HepG2 (cell line): ENCODE results near the gene MEIS1. TPM values are rescaled to one million over a fixed set of nuclear protein-coding genes. Genes with fewer than 3 reads are reported as not detected.

Experiments used
- ATAC-seq: fragments of 200-7000 bp; cut with Tn5 transposase; 3 replicates; pipeline ENCODE4 v1.9.1; 2020; ENCODE audit warnings: mild to moderate bottlenecking, moderate library complexity
- BruUV-seq: library from RNA; stranded (reverse); fragments of 400-500 nt; replicated peaks from 2 replicates; lab custom pipeline; 2021; lab: Mats Ljungman, UMichigan
- CTCF ChIA-PET: fragments of 300-600 bp; formaldehyde crosslinking; extraction: SDS; loops from one replicate; lab custom pipeline; 2021; ENCODE audit warnings: low total read pairs, inconsistent platforms, low intra/inter-chr PET ratio; lab: Yijun Ruan, JAX
- POLR2A ChIA-PET: fragments of 350-600 bp; sonication (Branson Sonifier 250); formaldehyde crosslinking; loops from one replicate; lab custom pipeline; 2020; ENCODE audit warnings: antibody characterized with exemption, inconsistent platforms; lab: Yijun Ruan, JAX
- DNase-seq: peaks from one replicate; pipeline ENCODE4 v3.0.0-alpha.2; 2015; ENCODE audit warnings: low spot score
- FAIRE-seq: peaks from 3 replicates; lab custom pipeline; 2011; peaks lifted over from hg19 to GRCh38; lab: Jason Lieb, UNC
- H2AFZ ChIP-seq: one replicate; pipeline ENCODE4 v1.6.1; 2011; ENCODE audit warnings: low read length, inconsistent platforms
- H3K27ac ChIP-seq: fragments of 300-600 bp; 3 replicates; pipeline ENCODE4 v1.8.0; 2011; ENCODE audit warnings: mixed run types, mild to moderate bottlenecking, mixed read lengths, low read length, inconsistent platforms; ENCODE audit not compliant: insufficient read depth; ENCODE audit errors: extremely low read length
- H3K27me3 ChIP-seq, 2 experiments: fragments of 200-600 bp in 1 of 2; 2 replicates in 1 of 2; 3 replicates in 1 of 2; pipeline versions ENCODE4 v1.6.0 to v1.8.0; 2011; ENCODE audit warnings: low read length in 2 of 2, mild to moderate bottlenecking in 2 of 2, moderate library complexity in 2 of 2, inconsistent platforms in 1 of 2; ENCODE audit not compliant: insufficient read depth in 2 of 2, control insufficient read depth in 1 of 2
- H3K36me3 ChIP-seq, 2 experiments: fragments of 200-600 bp in 1 of 2; replicated peaks in 1 of 2; 2 replicates in 1 of 2; 3 replicates in 1 of 2; pipeline versions ENCODE4 v1.5.1 to v1.8.0; 2011; ENCODE audit warnings: low read length in 2 of 2, inconsistent platforms in 1 of 2; ENCODE audit not compliant: insufficient read depth in 2 of 2, control insufficient read depth in 1 of 2
- H3K4me1 ChIP-seq: 2 replicates; pipeline ENCODE4 v1.5.1; 2012; ENCODE audit warnings: low read length, inconsistent platforms; ENCODE audit not compliant: insufficient read depth
- H3K4me2 ChIP-seq: 2 replicates; pipeline ENCODE4 v1.6.0; 2011; ENCODE audit warnings: low read depth, low read length, inconsistent platforms
- H3K4me3 ChIP-seq, 3 experiments: fragments of 200-600 bp in 1 of 3; sonication (generic), shearing (Covaris generic) in 1 of 3; replicated peaks in 1 of 3; 2 replicates each; pipeline ENCODE4 v1.5.1; 2011 to 2016; ENCODE audit warnings: low read length in 3 of 3, inconsistent platforms in 2 of 3, low read depth in 2 of 3, mild to moderate bottlenecking in 2 of 3, control low read depth in 1 of 3, mixed read lengths in 1 of 3; ENCODE audit not compliant: insufficient read depth in 1 of 3
- H3K79me2 ChIP-seq: one replicate; pipeline ENCODE4 v1.6.1; 2011; ENCODE audit warnings: low read length, inconsistent platforms; ENCODE audit not compliant: insufficient read depth
- H3K9ac ChIP-seq: 2 replicates; pipeline ENCODE4 v1.6.0; 2011; ENCODE audit warnings: mild to moderate bottlenecking, low read depth, low read length, inconsistent platforms; ENCODE audit not compliant: insufficient read depth
- H3K9me3 ChIP-seq: 2 replicates; pipeline ENCODE4 v1.5.1; 2012; ENCODE audit warnings: mild to moderate bottlenecking, low read length
- H4K20me1 ChIP-seq: 2 replicates; pipeline ENCODE4 v1.6.0; 2011; ENCODE audit warnings: inconsistent platforms, mild to moderate bottlenecking, low read length, moderate library complexity; ENCODE audit not compliant: insufficient read depth
- CHD2 ChIP-seq: IDR thresholded peaks from 2 replicates; pipeline ENCODE4 v1.6.1; 2011; ENCODE audit warnings: low read depth, low read length, improper control_type of control experiment
- ETV5 ChIP-seq: IDR thresholded peaks from 2 replicates; pipeline ENCODE4 v1.6.1; 2018; ENCODE audit warnings: missing biosample characterization, missing genetic modification reagents, inconsistent platforms, borderline replicate concordance
- HNRNPH1 ChIP-seq: fragments of 200-400 bp; formaldehyde crosslinking; optimal IDR thresholded peaks from 2 replicates; pipeline ENCODE3; 2017; ENCODE audit warnings: mild to moderate bottlenecking, low read depth, low read length
- MIER3 ChIP-seq: IDR thresholded peaks from 2 replicates; pipeline ENCODE4 v1.6.1; 2016; ENCODE audit warnings: missing compliant biosample characterization, borderline replicate concordance
- NFIC ChIP-seq: IDR thresholded peaks from 2 replicates; pipeline ENCODE4 v1.6.1; 2012; ENCODE audit warnings: mild to moderate bottlenecking, low read length, inconsistent platforms
- PREB ChIP-seq: sonication (generic); formaldehyde crosslinking; IDR thresholded peaks from 2 replicates; pipeline ENCODE4 v1.4.0; 2020; ENCODE audit warnings: missing genetic modification reagents
- SRF ChIP-seq: IDR thresholded peaks from 2 replicates; pipeline ENCODE4 v1.6.1; 2011; ENCODE audit warnings: mild to moderate bottlenecking, low read depth, low read length, moderate library complexity
- STAT5B ChIP-seq: sonication (generic); formaldehyde crosslinking; IDR thresholded peaks from 2 replicates; pipeline ENCODE4 v1.4.0; 2020; ENCODE audit warnings: missing genetic modification reagents
- ZNF160 ChIP-seq: sonication (generic); formaldehyde crosslinking; IDR thresholded peaks from 2 replicates; pipeline ENCODE4 v1.8.0; 2022; ENCODE audit warnings: mild to moderate bottlenecking, inconsistent platforms, missing genetic modification reagents
- ZNF225 ChIP-seq: sonication (generic); formaldehyde crosslinking; IDR thresholded peaks from 2 replicates; pipeline ENCODE4 v1.4.0; 2020; ENCODE audit warnings: mild to moderate bottlenecking, missing genetic modification reagents
- ZNF468 ChIP-seq: sonication (generic); formaldehyde crosslinking; IDR thresholded peaks from 2 replicates; pipeline ENCODE4 v1.8.0; 2022; ENCODE audit warnings: mild to moderate bottlenecking, moderate library complexity, missing genetic modification reagents
- WGBS: methylation state at CpG from one replicate; pipeline ENCODE4 v1.1.6; 2017; ENCODE audit warnings: low lambda C conversion rate; 5-methylcytosine and 5-hydroxymethylcytosine counted together
- in situ Hi-C: cut with HindIII; loops from 2 replicates; pipeline ENCODE4 v1.10.0; 2017; ENCODE audit warnings: low pct_unique_long_range_greater_than_20kb; ENCODE audit not compliant: extremely low pct_ligation_motif_present
- intact Hi-C: fragments of 100-400 bp; cut with micrococcal nuclease; formaldehyde crosslinking; loops from one replicate; pipeline ENCODE4 v1.10.0; 2022; ENCODE audit not compliant: unreplicated experiment
- polyA plus RNA-seq, 8 experiments: library from polyadenylated mRNA; depleted of rRNA in 3 of 8; stranded (reverse) in 7 of 8; unstranded in 1 of 8; fragments of >200 nt; fragmentation: Illumina TruSeq in 4 of 8; extraction: Trizol in 4 of 8; gene quantifications; 2 replicates each; pipeline versions ENCODE4 v1.2.1 to v1.2.3, GENCODE V29; 2011 to 2016; ENCODE audit warnings: low read depth in 4 of 8, missing spikeins in 1 of 8, mixed read lengths in 1 of 8; ENCODE audit not compliant: insufficient read depth in 1 of 8
- total RNA-seq, 5 experiments: library from RNA; depleted of rRNA; stranded (reverse); fragments of >200 nt; fragmentation: Illumina TruSeq; extraction: Trizol; gene quantifications; 2 replicates each; pipeline ENCODE4 v1.2.3, GENCODE V29; 2016; ENCODE audit warnings: low read depth in 1 of 5
- TF ChIP-seq, protein P1 (sequence below): IDR thresholded peaks from 2 replicates; pipeline ENCODE4 v1.6.1; 2016; ENCODE audit warnings: low read depth, control low read depth
- TF ChIP-seq, protein P2 (sequence below): sonication (generic); formaldehyde crosslinking; IDR thresholded peaks from 2 replicates; pipeline ENCODE4 v1.5.1; 2020; ENCODE audit warnings: mild to moderate bottlenecking, missing genetic modification reagents, moderate library complexity
- TF ChIP-seq, protein P3 (sequence below): sonication (generic); formaldehyde crosslinking; IDR thresholded peaks from 2 replicates; pipeline ENCODE4 v1.4.0; 2020; ENCODE audit warnings: mild to moderate bottlenecking, missing genetic modification reagents

Gene MEIS1
- total and polyA plus RNA-seq, 2 of the 13 experiments (the other 11 are each of a cell fraction or from before 2014, with no cell fraction given), result 3.8 to 6.0 TPM

- in situ Hi-C loops, result no loop called here
- H3K9me3 ChIP-seq, result no peaks in the 10 kb centered on the region
- POLR2A ChIA-PET, result no interaction called here
- TF ChIP-seq PREB, result no peak
- TF ChIP-seq ZNF160 (CRISPR knock-in tag), result no peak
- TF ChIP-seq ETV5, result no peak
- TF ChIP-seq, protein P1, sequence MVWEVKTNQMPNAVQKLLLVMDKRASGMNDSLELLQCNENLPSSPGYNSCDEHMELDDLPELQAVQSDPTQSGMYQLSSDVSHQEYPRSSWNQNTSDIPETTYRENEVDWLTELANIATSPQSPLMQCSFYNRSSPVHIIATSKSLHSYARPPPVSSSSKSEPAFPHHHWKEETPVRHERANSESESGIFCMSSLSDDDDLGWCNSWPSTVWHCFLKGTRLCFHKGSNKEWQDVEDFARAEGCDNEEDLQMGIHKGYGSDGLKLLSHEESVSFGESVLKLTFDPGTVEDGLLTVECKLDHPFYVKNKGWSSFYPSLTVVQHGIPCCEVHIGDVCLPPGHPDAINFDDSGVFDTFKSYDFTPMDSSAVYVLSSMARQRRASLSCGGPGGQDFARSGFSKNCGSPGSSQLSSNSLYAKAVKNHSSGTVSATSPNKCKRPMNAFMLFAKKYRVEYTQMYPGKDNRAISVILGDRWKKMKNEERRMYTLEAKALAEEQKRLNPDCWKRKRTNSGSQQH (CRISPR knock-in tag), result no peak
- TF ChIP-seq CHD2, result no peak
- no peak for TF ChIP-seq ZNF225 (CRISPR knock-in tag)
- TF ChIP-seq, protein P2, sequence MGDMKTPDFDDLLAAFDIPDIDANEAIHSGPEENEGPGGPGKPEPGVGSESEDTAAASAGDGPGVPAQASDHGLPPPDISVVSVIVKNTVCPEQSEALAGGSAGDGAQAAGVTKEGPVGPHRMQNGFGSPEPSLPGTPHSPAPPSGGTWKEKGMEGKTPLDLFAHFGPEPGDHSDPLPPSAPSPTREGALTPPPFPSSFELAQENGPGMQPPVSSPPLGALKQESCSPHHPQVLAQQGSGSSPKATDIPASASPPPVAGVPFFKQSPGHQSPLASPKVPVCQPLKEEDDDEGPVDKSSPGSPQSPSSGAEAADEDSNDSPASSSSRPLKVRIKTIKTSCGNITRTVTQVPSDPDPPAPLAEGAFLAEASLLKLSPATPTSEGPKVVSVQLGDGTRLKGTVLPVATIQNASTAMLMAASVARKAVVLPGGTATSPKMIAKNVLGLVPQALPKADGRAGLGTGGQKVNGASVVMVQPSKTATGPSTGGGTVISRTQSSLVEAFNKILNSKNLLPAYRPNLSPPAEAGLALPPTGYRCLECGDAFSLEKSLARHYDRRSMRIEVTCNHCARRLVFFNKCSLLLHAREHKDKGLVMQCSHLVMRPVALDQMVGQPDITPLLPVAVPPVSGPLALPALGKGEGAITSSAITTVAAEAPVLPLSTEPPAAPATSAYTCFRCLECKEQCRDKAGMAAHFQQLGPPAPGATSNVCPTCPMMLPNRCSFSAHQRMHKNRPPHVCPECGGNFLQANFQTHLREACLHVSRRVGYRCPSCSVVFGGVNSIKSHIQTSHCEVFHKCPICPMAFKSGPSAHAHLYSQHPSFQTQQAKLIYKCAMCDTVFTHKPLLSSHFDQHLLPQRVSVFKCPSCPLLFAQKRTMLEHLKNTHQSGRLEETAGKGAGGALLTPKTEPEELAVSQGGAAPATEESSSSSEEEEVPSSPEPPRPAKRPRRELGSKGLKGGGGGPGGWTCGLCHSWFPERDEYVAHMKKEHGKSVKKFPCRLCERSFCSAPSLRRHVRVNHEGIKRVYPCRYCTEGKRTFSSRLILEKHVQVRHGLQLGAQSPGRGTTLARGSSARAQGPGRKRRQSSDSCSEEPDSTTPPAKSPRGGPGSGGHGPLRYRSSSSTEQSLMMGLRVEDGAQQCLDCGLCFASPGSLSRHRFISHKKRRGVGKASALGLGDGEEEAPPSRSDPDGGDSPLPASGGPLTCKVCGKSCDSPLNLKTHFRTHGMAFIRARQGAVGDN (CRISPR knock-in tag), result no peak
- no peak for TF ChIP-seq SRF
- TF ChIP-seq ZNF468, result no peak
- TF ChIP-seq MIER3 (CRISPR knock-in tag), result no peak
- no peak for TF ChIP-seq NFIC
- TF ChIP-seq HNRNPH1, result no peak
- TF ChIP-seq, protein P3, sequence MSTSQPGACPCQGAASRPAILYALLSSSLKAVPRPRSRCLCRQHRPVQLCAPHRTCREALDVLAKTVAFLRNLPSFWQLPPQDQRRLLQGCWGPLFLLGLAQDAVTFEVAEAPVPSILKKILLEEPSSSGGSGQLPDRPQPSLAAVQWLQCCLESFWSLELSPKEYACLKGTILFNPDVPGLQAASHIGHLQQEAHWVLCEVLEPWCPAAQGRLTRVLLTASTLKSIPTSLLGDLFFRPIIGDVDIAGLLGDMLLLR (CRISPR knock-in tag), result no peak
- TF ChIP-seq STAT5B (CRISPR knock-in tag), result no peak
- TF ChIP-seq, all 625 proteins: peak for 0
- H3K4me2 ChIP-seq, result no peak overlapping the region
- no peak for DNase-seq
- no peaks in the 10 kb centered on the region for H3K27me3 ChIP-seq
- no peaks in the 10 kb centered on the region for H4K20me1 ChIP-seq
- no peaks in the 10 kb centered on the region for H3K36me3 ChIP-seq
- no peak for FAIRE-seq
- WGBS, result 75% methylated on average over 4 of the region's 4 CpGs
- H3K4me1 ChIP-seq, result peaks cover 6% of the 10 kb centered on the region; the same call in 1 of the 2 replicates
- H2AFZ ChIP-seq, result no peak overlapping the region
- H3K79me2 ChIP-seq, result no peaks in the 10 kb centered on the region
- no TSS peak for BruUV-seq
- H3K27ac ChIP-seq, result no peak overlapping the region
- CTCF ChIA-PET, result no interaction called here
- intact Hi-C loops, result no loop called here
- no peak overlapping the region for H3K4me3 ChIP-seq
- H3K9ac ChIP-seq, result no peak overlapping the region
- ATAC-seq, result no peak
Measured at GRCh38 chr2:66568650-66569300, 133.8 kb downstream of the MEIS1 start.
